ENCODE data around the gene ZNF493.
A peak's percentile ranks its signal among the peaks of the same experiment; 100 is the strongest.

ZNF493 gene

GRCh38 chr19:21396893-21397572, at the start of gene ZNF493:
Gene ZNF493, plus strand, starts transcription at chr19:21397133. Its CDS starts 105 bp downstream, at chr19:21397238.
- DNase-seq (ENCODE audit: low read depth), result peak; percentile 95

GRCh38 chr19:21352830-21353229, 44.1 kb upstream of the ZNF493 start:
- no peak for DNase-seq (ENCODE audit: low read depth)

- peak; percentile 96 for DNase-seq (ENCODE audit: low read depth)
These were observed 38.0 kb upstream of the ZNF493 start, which contains the start of gene ZNF738 for GRCh38 chr19:21358768-21359451. Gene ZNF738, plus strand, starts transcription at chr19:21359000. Its CDS starts 141 bp downstream, at chr19:21359141.

- DNase-seq (ENCODE audit: low read depth), result no peak
These were observed 34.6 kb upstream of the ZNF493 start for GRCh38 chr19:21362291-21362690.

GRCh38 chr19:21383980-21384582, 12.9 kb upstream of the ZNF493 start:
- DNase-seq (ENCODE audit: low read depth), result no peak

GRCh38 chr19:21396121-21396520, 812 bp upstream of the ZNF493 start:
- DNase-seq (ENCODE audit: low read depth), result no peak

GRCh38 chr19:21398851-21399250, 1.9 kb downstream of the ZNF493 start:
- no peak for DNase-seq (ENCODE audit: low read depth)

GRCh38 chr19:21402303-21402985, 5.5 kb downstream of the ZNF493 start:
- DNase-seq (ENCODE audit: low read depth), result no peak

GRCh38 chr19:21410166-21410565, 13.2 kb downstream of the ZNF493 start:
- no peak for DNase-seq (ENCODE audit: low read depth)

GRCh38 chr19:21422244-21422643, 25.3 kb downstream of the ZNF493 start:
- DNase-seq (ENCODE audit: low read depth), result no peak

- DNase-seq (ENCODE audit: low read depth), result no peak
These were observed 26.4 kb downstream of the ZNF493 start for GRCh38 chr19:21423057-21424041.

GRCh38 chr19:21430675-21431074, 33.7 kb downstream of the ZNF493 start:
- DNase-seq (ENCODE audit: low read depth), result no peak

GRCh38 chr19:21432590-21432989, 35.7 kb downstream of the ZNF493 start:
- no peak for DNase-seq (ENCODE audit: low read depth)

- DNase-seq (ENCODE audit: low read depth), result no peak
These were observed 37.6 kb downstream of the ZNF493 start for GRCh38 chr19:21434516-21434915.

- DNase-seq (ENCODE audit: low read depth), result no peak
These were observed 38.1 kb downstream of the ZNF493 start for GRCh38 chr19:21434967-21435544.

- DNase-seq (ENCODE audit: low read depth), result no peak
These were observed 42.3 kb downstream of the ZNF493 start for GRCh38 chr19:21439201-21439751.

- no peak for DNase-seq (ENCODE audit: low read depth)
These were observed 43.4 kb downstream of the ZNF493 start for GRCh38 chr19:21440321-21440720.

- no peak for DNase-seq (ENCODE audit: low read depth)
These were observed 54.3 kb downstream of the ZNF493 start for GRCh38 chr19:21451187-21451586.

- DNase-seq (ENCODE audit: low read depth), result no peak
These were observed 58.0 kb downstream of the ZNF493 start for GRCh38 chr19:21454901-21455300.

- no peak for DNase-seq (ENCODE audit: low read depth)
These were observed 63.8 kb downstream of the ZNF493 start for GRCh38 chr19:21460686-21461085.

GRCh38 chr19:21462540-21462939, 65.6 kb downstream of the ZNF493 start:
- DNase-seq (ENCODE audit: low read depth), result no peak

Measured in EH (cell line).